HepG2 (cell line): ENCODE measurements around the gene HBE1. TPM values are rescaled to one million over a fixed set of nuclear protein-coding genes. Genes with fewer than 3 reads are reported as not detected.
"Not testable (repeated sequence)": the region's sequence is repeated elsewhere in the genome, so short reads cannot be mapped to it uniquely, and the experiment has no call there.

Experiments
- ATAC-seq: fragments of 200-7000 bp; cut with Tn5 transposase; 3 replicates; pipeline ENCODE4 v1.9.1; 2020; ENCODE audit warnings: mild to moderate bottlenecking, moderate library complexity
- BruUV-seq: library from RNA; stranded (reverse); fragments of 400-500 nt; replicated peaks from 2 replicates; lab custom pipeline; 2021; lab: Mats Ljungman, UMichigan
- CTCF ChIA-PET: fragments of 300-600 bp; formaldehyde crosslinking; extraction: SDS; loops from one replicate; lab custom pipeline; 2021; ENCODE audit warnings: low total read pairs, inconsistent platforms, low intra/inter-chr PET ratio; lab: Yijun Ruan, JAX
- POLR2A ChIA-PET: fragments of 350-600 bp; sonication (Branson Sonifier 250); formaldehyde crosslinking; loops from one replicate; lab custom pipeline; 2020; ENCODE audit warnings: antibody characterized with exemption, inconsistent platforms; lab: Yijun Ruan, JAX
- DNase-seq: peaks from one replicate; pipeline ENCODE4 v3.0.0-alpha.2; 2015; ENCODE audit warnings: low spot score
- FAIRE-seq: peaks from 3 replicates; lab custom pipeline; 2011; peaks lifted over from hg19 to GRCh38; lab: Jason Lieb, UNC
- H2AFZ ChIP-seq: one replicate; pipeline ENCODE4 v1.6.1; 2011; ENCODE audit warnings: low read length, inconsistent platforms
- H3K27ac ChIP-seq: fragments of 300-600 bp; 3 replicates; pipeline ENCODE4 v1.8.0; 2011; ENCODE audit warnings: mixed run types, mild to moderate bottlenecking, mixed read lengths, low read length, inconsistent platforms; ENCODE audit not compliant: insufficient read depth; ENCODE audit errors: extremely low read length
- H3K27me3 ChIP-seq, 2 experiments: fragments of 200-600 bp in 1 of 2; 2 replicates in 1 of 2; 3 replicates in 1 of 2; pipeline versions ENCODE4 v1.6.0 to v1.8.0; 2011; ENCODE audit warnings: low read length in 2 of 2, mild to moderate bottlenecking in 2 of 2, moderate library complexity in 2 of 2, inconsistent platforms in 1 of 2; ENCODE audit not compliant: insufficient read depth in 2 of 2, control insufficient read depth in 1 of 2
- H3K36me3 ChIP-seq, 2 experiments: fragments of 200-600 bp in 1 of 2; replicated peaks in 1 of 2; 2 replicates in 1 of 2; 3 replicates in 1 of 2; pipeline versions ENCODE4 v1.5.1 to v1.8.0; 2011; ENCODE audit warnings: low read length in 2 of 2, inconsistent platforms in 1 of 2; ENCODE audit not compliant: insufficient read depth in 2 of 2, control insufficient read depth in 1 of 2
- H3K4me1 ChIP-seq: 2 replicates; pipeline ENCODE4 v1.5.1; 2012; ENCODE audit warnings: low read length, inconsistent platforms; ENCODE audit not compliant: insufficient read depth
- H3K4me2 ChIP-seq: 2 replicates; pipeline ENCODE4 v1.6.0; 2011; ENCODE audit warnings: low read depth, low read length, inconsistent platforms
- H3K4me3 ChIP-seq, 3 experiments: fragments of 200-600 bp in 1 of 3; sonication (generic), shearing (Covaris generic) in 1 of 3; replicated peaks in 1 of 3; 2 replicates each; pipeline ENCODE4 v1.5.1; 2011 to 2016; ENCODE audit warnings: low read length in 3 of 3, inconsistent platforms in 2 of 3, low read depth in 2 of 3, mild to moderate bottlenecking in 2 of 3, control low read depth in 1 of 3, mixed read lengths in 1 of 3; ENCODE audit not compliant: insufficient read depth in 1 of 3
- H3K79me2 ChIP-seq: one replicate; pipeline ENCODE4 v1.6.1; 2011; ENCODE audit warnings: low read length, inconsistent platforms; ENCODE audit not compliant: insufficient read depth
- H3K9ac ChIP-seq: 2 replicates; pipeline ENCODE4 v1.6.0; 2011; ENCODE audit warnings: mild to moderate bottlenecking, low read depth, low read length, inconsistent platforms; ENCODE audit not compliant: insufficient read depth
- H3K9me3 ChIP-seq: 2 replicates; pipeline ENCODE4 v1.5.1; 2012; ENCODE audit warnings: mild to moderate bottlenecking, low read length
- H4K20me1 ChIP-seq: 2 replicates; pipeline ENCODE4 v1.6.0; 2011; ENCODE audit warnings: inconsistent platforms, mild to moderate bottlenecking, low read length, moderate library complexity; ENCODE audit not compliant: insufficient read depth
- CEBPG ChIP-seq: IDR thresholded peaks from 2 replicates; pipeline ENCODE4 v1.6.1; 2016
- STAT5B ChIP-seq: sonication (generic); formaldehyde crosslinking; IDR thresholded peaks from 2 replicates; pipeline ENCODE4 v1.4.0; 2020; ENCODE audit warnings: missing genetic modification reagents
- TMF1 ChIP-seq: sonication (generic); formaldehyde crosslinking; IDR thresholded peaks from 2 replicates; pipeline ENCODE4 v1.8.1; 2022; ENCODE audit warnings: low read depth, missing genetic modification reagents
- TOPORS ChIP-seq: sonication (generic); formaldehyde crosslinking; IDR thresholded peaks from 2 replicates; pipeline ENCODE4 v1.8.0; 2023; ENCODE audit warnings: mild to moderate bottlenecking, missing genetic modification reagents
- ZNF724P ChIP-seq: sonication (generic); formaldehyde crosslinking; IDR thresholded peaks from 2 replicates; pipeline ENCODE4 v1.8.0; 2022; ENCODE audit warnings: missing genetic modification reagents, borderline replicate concordance
- WGBS: methylation state at CpG from one replicate; pipeline ENCODE4 v1.1.6; 2017; ENCODE audit warnings: low lambda C conversion rate; 5-methylcytosine and 5-hydroxymethylcytosine counted together
- in situ Hi-C: cut with HindIII; loops from 2 replicates; pipeline ENCODE4 v1.10.0; 2017; ENCODE audit warnings: low pct_unique_long_range_greater_than_20kb; ENCODE audit not compliant: extremely low pct_ligation_motif_present
- intact Hi-C: fragments of 100-400 bp; cut with micrococcal nuclease; formaldehyde crosslinking; loops from one replicate; pipeline ENCODE4 v1.10.0; 2022; ENCODE audit not compliant: unreplicated experiment
- polyA plus RNA-seq, 8 experiments: library from polyadenylated mRNA; depleted of rRNA in 3 of 8; stranded (reverse) in 7 of 8; unstranded in 1 of 8; fragments of >200 nt; fragmentation: Illumina TruSeq in 4 of 8; extraction: Trizol in 4 of 8; gene quantifications; 2 replicates each; pipeline versions ENCODE4 v1.2.1 to v1.2.3, GENCODE V29; 2011 to 2016; ENCODE audit warnings: low read depth in 4 of 8, missing spikeins in 1 of 8, mixed read lengths in 1 of 8; ENCODE audit not compliant: insufficient read depth in 1 of 8
- total RNA-seq, 5 experiments: library from RNA; depleted of rRNA; stranded (reverse); fragments of >200 nt; fragmentation: Illumina TruSeq; extraction: Trizol; gene quantifications; 2 replicates each; pipeline ENCODE4 v1.2.3, GENCODE V29; 2016; ENCODE audit warnings: low read depth in 1 of 5
- TF ChIP-seq, protein P1 (sequence below): sonication (generic); formaldehyde crosslinking; IDR thresholded peaks from 2 replicates; pipeline ENCODE4 v1.5.1; 2020; ENCODE audit warnings: mild to moderate bottlenecking, missing genetic modification reagents
- TF ChIP-seq, protein P2 (sequence below): IDR thresholded peaks from 2 replicates; pipeline ENCODE4 v1.6.1; 2016; ENCODE audit warnings: control low read depth
- TF ChIP-seq, protein P3 (sequence below): sonication (generic); formaldehyde crosslinking; conservative IDR thresholded peaks from 2 replicates; pipeline ENCODE4 v1.8.0; 2022; ENCODE audit warnings: missing genetic modification reagents
- TF ChIP-seq, protein P4 (sequence below): fragments of 450-650 bp; IDR thresholded peaks from 2 replicates; pipeline ENCODE4 v1.6.1; 2017

The HBE1 gene
- total and polyA plus RNA-seq, 2 of the 13 experiments (the other 11 are each of a cell fraction or from before 2014, with no cell fraction given), result 0.24 to 0.35 TPM

DNA sequence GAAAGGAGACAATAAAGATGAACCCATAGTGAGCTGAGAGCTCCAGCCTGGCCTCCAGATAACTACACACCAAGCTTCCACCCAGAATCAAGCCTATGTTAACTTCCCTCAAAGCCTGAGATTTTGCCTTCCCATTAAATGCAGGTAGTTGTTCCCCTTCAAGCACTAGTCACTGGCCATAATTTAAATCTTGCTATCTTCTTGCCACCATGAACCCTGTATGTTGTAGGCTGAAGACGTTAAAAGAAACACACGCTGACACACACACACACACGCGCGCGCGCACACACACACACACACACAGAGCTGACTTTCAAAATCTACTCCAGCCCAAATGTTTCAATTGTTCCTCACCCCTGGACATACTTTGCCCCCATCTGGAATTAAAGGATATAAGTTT, 21.2 kb downstream of the HBE1 start:
- CTCF ChIA-PET, intact Hi-C loops, H3K27me3 ChIP-seq, H3K27ac ChIP-seq, ATAC-seq, in situ Hi-C loops, H3K4me2 ChIP-seq, H3K9me3 ChIP-seq, H3K9ac ChIP-seq, H3K36me3 ChIP-seq, H3K4me3 ChIP-seq, POLR2A ChIA-PET, FAIRE-seq, H4K20me1 ChIP-seq, DNase-seq, H2AFZ ChIP-seq, H3K4me1 ChIP-seq, H3K79me2 ChIP-seq, BruUV-seq: not testable (repeated sequence)
- WGBS, result 64% methylated on average over 7 of the region's 7 CpGs

DNA sequence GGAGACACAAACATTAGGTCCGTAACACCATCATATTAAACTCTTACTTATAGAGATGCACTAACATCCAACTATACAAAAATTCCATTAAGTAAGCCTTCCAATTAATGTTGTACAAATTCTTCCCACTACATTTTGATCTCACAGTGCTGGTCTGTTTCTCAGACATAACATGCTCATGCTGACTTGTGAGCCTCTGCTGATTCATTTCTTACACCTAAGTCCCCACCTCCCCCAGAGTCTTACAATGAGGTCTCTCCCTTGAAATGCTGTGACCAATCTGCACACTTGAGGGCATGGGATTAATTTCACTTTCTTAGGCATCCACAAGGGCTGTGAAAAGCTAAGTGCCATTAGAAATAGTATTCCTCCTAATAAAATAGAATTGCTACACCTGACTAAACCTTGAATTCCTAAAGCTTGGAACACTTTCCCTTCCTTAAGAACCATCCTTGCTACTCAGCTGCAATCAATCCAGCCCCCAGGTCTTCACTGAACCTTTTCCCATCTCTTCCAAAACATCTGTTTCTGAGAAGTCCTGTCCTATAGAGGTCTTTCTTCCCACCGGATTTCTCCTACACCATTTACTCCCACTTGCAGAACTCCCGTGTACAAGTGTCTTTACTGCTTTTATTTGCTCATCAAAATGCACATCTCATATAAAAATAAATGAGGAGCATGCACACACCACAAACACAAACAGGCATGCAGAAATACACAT, 22.1 kb downstream of the HBE1 start:
- no peak overlapping the region for H3K27ac ChIP-seq
- peaks cover 0 to 5% of the 10 kb centered on the region in 2 experiments; a peak in 1 of 5 replicates for H3K27me3 ChIP-seq
- H4K20me1 ChIP-seq, result no peaks in the 10 kb centered on the region
- TF ChIP-seq, protein P1, sequence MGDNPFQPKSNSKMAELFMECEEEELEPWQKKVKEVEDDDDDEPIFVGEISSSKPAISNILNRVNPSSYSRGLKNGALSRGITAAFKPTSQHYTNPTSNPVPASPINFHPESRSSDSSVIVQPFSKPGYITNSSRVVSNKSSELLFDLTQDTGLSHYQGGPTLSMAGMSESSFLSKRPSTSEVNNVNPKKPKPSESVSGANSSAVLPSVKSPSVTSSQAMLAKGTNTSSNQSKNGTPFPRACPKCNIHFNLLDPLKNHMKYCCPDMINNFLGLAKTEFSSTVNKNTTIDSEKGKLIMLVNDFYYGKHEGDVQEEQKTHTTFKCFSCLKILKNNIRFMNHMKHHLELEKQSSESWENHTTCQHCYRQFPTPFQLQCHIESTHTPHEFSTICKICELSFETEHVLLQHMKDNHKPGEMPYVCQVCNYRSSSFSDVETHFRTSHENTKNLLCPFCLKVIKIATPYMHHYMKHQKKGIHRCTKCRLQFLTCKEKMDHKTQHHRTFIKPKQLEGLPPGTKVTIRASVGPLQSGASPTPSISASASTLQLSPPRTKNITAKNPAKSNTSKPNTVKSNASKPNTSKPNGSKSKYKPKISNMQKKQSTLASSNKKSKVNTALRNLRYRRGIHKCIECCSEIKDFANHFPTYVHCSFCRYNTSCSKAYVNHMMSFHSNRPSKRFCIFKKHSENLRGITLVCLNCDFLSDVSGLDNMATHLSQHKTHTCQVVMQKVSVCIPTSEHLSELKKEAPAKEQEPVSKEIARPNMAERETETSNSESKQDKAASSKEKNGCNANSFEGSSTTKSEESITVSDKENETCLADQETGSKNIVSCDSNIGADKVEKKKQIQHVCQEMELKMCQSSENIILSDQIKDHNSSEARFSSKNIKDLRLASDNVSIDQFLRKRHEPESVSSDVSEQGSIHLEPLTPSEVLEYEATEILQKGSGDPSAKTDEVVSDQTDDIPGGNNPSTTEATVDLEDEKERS (CRISPR knock-in tag), result no peak
- TF ChIP-seq ZNF724P (CRISPR knock-in tag) (no peak), CEBPG (CRISPR knock-in tag) (no peak), TMF1 (CRISPR knock-in tag) (no peak), STAT5B (CRISPR knock-in tag) (no peak), TOPORS (CRISPR knock-in tag) (no peak)
- TF ChIP-seq, protein P2, sequence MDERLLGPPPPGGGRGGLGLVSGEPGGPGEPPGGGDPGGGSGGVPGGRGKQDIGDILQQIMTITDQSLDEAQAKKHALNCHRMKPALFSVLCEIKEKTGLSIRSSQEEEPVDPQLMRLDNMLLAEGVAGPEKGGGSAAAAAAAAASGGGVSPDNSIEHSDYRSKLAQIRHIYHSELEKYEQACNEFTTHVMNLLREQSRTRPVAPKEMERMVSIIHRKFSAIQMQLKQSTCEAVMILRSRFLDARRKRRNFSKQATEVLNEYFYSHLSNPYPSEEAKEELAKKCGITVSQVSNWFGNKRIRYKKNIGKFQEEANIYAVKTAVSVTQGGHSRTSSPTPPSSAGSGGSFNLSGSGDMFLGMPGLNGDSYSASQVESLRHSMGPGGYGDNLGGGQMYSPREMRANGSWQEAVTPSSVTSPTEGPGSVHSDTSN (CRISPR knock-in tag), result no peak
- TF ChIP-seq, protein P3, sequence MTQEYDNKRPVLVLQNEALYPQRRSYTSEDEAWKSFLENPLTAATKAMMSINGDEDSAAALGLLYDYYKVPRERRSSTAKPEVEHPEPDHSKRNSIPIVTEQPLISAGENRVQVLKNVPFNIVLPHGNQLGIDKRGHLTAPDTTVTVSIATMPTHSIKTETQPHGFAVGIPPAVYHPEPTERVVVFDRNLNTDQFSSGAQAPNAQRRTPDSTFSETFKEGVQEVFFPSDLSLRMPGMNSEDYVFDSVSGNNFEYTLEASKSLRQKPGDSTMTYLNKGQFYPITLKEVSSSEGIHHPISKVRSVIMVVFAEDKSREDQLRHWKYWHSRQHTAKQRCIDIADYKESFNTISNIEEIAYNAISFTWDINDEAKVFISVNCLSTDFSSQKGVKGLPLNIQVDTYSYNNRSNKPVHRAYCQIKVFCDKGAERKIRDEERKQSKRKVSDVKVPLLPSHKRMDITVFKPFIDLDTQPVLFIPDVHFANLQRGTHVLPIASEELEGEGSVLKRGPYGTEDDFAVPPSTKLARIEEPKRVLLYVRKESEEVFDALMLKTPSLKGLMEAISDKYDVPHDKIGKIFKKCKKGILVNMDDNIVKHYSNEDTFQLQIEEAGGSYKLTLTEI (CRISPR knock-in tag), result no peak
- TF ChIP-seq, protein P4, sequence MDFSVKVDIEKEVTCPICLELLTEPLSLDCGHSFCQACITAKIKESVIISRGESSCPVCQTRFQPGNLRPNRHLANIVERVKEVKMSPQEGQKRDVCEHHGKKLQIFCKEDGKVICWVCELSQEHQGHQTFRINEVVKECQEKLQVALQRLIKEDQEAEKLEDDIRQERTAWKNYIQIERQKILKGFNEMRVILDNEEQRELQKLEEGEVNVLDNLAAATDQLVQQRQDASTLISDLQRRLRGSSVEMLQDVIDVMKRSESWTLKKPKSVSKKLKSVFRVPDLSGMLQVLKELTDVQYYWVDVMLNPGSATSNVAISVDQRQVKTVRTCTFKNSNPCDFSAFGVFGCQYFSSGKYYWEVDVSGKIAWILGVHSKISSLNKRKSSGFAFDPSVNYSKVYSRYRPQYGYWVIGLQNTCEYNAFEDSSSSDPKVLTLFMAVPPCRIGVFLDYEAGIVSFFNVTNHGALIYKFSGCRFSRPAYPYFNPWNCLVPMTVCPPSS, result no peak
- no peaks in the 10 kb centered on the region for H3K9me3 ChIP-seq
- BruUV-seq, result no TSS peak
- POLR2A ChIA-PET, result no interaction called here
- CTCF ChIA-PET, result no interaction called here
- no peak overlapping the region for H3K9ac ChIP-seq
- no peaks in the 10 kb centered on the region for H3K4me1 ChIP-seq
- H3K79me2 ChIP-seq, result no peaks in the 10 kb centered on the region
- WGBS, result 2% methylated on average over 3 of the region's 3 CpGs
- no peak for FAIRE-seq
- DNase-seq, result no peak
- in situ Hi-C loops (no loop called here), intact Hi-C loops (no loop called here)
- ATAC-seq, result no peak
- H2AFZ ChIP-seq, result no peak overlapping the region
- H3K4me2 ChIP-seq, result no peak overlapping the region
- no peaks in the 10 kb centered on the region for H3K36me3 ChIP-seq
- H3K4me3 ChIP-seq, result no peak overlapping the region
